Measurements from ENCODE around the gene DLG2.

DNA sequence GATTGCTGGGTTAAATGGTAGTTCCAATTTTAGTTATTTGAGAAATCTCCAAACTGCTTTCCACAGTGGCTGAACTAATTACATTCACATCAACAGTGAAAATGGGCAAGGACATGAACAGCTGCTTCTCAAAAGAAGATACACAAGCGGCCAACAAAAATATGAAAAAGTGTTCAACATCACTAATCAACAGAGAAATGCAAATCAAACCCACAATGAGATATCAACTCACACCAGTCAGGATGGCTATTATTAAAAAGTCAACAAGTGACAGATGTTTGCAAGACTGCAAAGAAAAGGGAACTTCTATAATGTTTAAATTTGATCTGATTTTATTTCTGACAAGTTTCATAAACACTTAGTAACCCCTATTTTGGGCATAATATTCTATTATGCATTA lies 537.5 kb downstream of the DLG2 start:
- TF ChIP-seq POLR2A (IDR thresholded peaks at IDR 0.05) (no peak), EP300 (IDR thresholded peaks at IDR 0.05) (no peak)
- TF ChIP-seq, protein P1, sequence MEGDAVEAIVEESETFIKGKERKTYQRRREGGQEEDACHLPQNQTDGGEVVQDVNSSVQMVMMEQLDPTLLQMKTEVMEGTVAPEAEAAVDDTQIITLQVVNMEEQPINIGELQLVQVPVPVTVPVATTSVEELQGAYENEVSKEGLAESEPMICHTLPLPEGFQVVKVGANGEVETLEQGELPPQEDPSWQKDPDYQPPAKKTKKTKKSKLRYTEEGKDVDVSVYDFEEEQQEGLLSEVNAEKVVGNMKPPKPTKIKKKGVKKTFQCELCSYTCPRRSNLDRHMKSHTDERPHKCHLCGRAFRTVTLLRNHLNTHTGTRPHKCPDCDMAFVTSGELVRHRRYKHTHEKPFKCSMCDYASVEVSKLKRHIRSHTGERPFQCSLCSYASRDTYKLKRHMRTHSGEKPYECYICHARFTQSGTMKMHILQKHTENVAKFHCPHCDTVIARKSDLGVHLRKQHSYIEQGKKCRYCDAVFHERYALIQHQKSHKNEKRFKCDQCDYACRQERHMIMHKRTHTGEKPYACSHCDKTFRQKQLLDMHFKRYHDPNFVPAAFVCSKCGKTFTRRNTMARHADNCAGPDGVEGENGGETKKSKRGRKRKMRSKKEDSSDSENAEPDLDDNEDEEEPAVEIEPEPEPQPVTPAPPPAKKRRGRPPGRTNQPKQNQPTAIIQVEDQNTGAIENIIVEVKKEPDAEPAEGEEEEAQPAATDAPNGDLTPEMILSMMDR (IDR thresholded peaks at IDR 0.05), result no peak

All from tibial nerve (tissue), 4 donors.